ENCODE data around the gene SULT1B1. TPM values are rescaled to one million over a fixed set of nuclear protein-coding genes. Genes with fewer than 3 reads are reported as not detected.

SULT1B1 gene
- total RNA-seq: 1 to 10 TPM in 2 of 3 donors, under 1 TPM in 1; 0.88 to 1.6 (median 1.4) TPM

DNA sequence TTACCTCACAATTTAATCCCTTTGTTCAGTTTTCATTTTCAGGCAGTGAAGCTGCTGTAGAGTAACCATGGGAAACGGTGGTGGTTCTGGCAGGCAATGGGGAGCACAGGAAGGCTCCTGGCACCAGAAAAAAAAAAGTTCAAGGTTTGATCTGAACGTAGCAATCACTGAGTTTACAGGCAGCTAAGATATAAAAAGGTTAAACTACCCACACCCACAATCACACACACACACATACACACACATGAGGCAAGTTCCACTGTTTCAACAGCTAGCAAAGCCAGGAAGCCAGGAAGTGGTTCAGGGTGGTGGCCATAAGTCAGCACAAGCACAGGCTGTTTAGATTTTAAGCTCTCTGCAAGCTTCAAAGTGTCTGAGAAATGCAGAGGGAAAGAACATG lies at the start of gene SULT1B1:
TSS of gene SULT1B1 (minus strand) at position 166 of the 400 bp plus-strand sequence. CDS start 5,403 bp downstream, outside the sequence.
- H3K27ac ChIP-seq: no peak within 1 kb of the TSS
- no peaks in the 10 kb centered on the region for H3K36me3 ChIP-seq
- no peaks in the 10 kb centered on the region for H3K4me1 ChIP-seq
- no peak for TF ChIP-seq CTCF (IDR thresholded peaks at IDR 0.05)
- no peak within 1 kb of the TSS for H3K4me3 ChIP-seq
- intact Hi-C loops (cut with DNase I; ENCODE audit: low total_unique reads): no loop called here
- H3K9me3 ChIP-seq: no peaks in the 10 kb centered on the region
- no peaks in the 10 kb centered on the region for H3K27me3 ChIP-seq
- DNase-seq (ENCODE audit: low spot score in 2 of 2): no peak

DNA sequence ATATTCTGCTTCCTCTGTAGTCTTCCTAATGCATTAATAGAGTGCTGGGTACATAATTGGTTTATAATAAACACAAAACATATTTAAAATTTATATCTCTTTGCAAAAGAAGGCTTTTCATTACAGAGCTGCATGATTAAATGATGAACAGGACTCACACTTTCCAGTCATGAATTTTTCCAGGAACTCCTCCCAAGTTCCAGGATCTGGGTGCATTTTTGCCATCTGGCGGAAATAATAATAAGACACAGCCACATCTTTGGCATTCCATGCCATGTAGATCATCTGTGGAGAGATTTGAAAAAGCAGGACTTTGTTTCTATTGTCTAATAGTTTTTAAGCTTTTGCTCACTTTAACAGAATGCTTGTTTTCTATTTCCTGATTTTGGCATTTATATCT lies 40.2 kb upstream of the SULT1B1 start:
- TF ChIP-seq CTCF (IDR thresholded peaks at IDR 0.05) (no peak), POLR2AphosphoS5 (IDR thresholded peaks at IDR 0.05) (no peak), POLR2A (IDR thresholded peaks at IDR 0.05) (no peak)
- Histone ChIP-seq H3K9me3 (no peaks in the 10 kb centered on the region), H3K27ac (no peak overlapping the region), H3K36me3 (no peaks in the 10 kb centered on the region), H3K4me1 (no peaks in the 10 kb centered on the region), H3K27me3 (no peaks in the 10 kb centered on the region), H3K4me3 (no peak overlapping the region)
- no peak for DNase-seq (ENCODE audit: low spot score in 2 of 2)
- intact Hi-C loops (cut with DNase I; ENCODE audit: low total_unique reads): no loop called here

- Histone ChIP-seq H3K4me1 (no peaks in the 10 kb centered on the region), H3K27me3 (no peaks in the 10 kb centered on the region), H3K36me3 (no peaks in the 10 kb centered on the region), H3K4me3 (no peak overlapping the region), H3K9me3 (no peaks in the 10 kb centered on the region), H3K27ac (no peak overlapping the region)
- no peak for DNase-seq (ENCODE audit: low spot score in 2 of 2)
- TF ChIP-seq POLR2A (IDR thresholded peaks at IDR 0.05) (no peak), POLR2AphosphoS5 (IDR thresholded peaks at IDR 0.05) (no peak)
- intact Hi-C loops (cut with DNase I; ENCODE audit: low total_unique reads): no loop called here
These were observed 38.9 kb upstream of the SULT1B1 start for GRCh38 chr4:69799337-69799736.

DNA sequence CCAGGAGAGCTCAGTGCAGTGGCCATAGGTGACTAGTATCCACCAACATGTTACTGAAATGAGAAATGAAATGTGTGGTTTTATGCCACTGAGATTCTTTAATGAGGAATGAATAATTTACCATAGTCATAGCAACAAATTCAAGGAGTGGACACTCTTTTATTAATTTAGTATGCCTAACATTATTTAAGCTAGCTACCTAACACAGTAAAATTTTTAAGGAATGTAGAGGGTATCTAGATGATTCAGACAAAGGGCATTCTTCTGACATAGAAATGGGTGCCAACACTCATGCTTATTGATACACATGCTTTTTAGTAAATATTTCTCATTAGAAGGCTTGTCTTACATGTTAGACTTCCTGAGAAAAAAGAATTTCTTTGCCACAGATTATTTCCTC lies 33.3 kb upstream of the SULT1B1 start:
- Histone ChIP-seq H3K27me3 (no peaks in the 10 kb centered on the region), H3K36me3 (no peaks in the 10 kb centered on the region), H3K4me3 (no peak overlapping the region), H3K9me3 (no peaks in the 10 kb centered on the region), H3K4me1 (no peaks in the 10 kb centered on the region), H3K27ac (no peak overlapping the region)
- intact Hi-C loops (cut with DNase I; ENCODE audit: low total_unique reads): no loop called here
- no peak for TF ChIP-seq POLR2AphosphoS5 (IDR thresholded peaks at IDR 0.05)
- no peak for TF ChIP-seq POLR2A (IDR thresholded peaks at IDR 0.05)
- TF ChIP-seq CTCF (IDR thresholded peaks at IDR 0.05): no peak
- DNase-seq (ENCODE audit: low spot score in 2 of 2): no peak

GRCh38 chr4:69787879-69788278 lies 27.5 kb upstream of the SULT1B1 start:
- H3K9me3 ChIP-seq: no peaks in the 10 kb centered on the region
- H3K27me3 ChIP-seq: no peaks in the 10 kb centered on the region
- no peak for DNase-seq (ENCODE audit: low spot score in 2 of 2)
- no peak overlapping the region for H3K4me3 ChIP-seq
- no peak for TF ChIP-seq POLR2A (IDR thresholded peaks at IDR 0.05)
- no peak for TF ChIP-seq POLR2AphosphoS5 (IDR thresholded peaks at IDR 0.05)
- no peak for TF ChIP-seq CTCF (IDR thresholded peaks at IDR 0.05)
- intact Hi-C loops (cut with DNase I; ENCODE audit: low total_unique reads): no loop called here
- no peaks in the 10 kb centered on the region for H3K36me3 ChIP-seq
- no peaks in the 10 kb centered on the region for H3K4me1 ChIP-seq
- H3K27ac ChIP-seq: no peak overlapping the region

DNA sequence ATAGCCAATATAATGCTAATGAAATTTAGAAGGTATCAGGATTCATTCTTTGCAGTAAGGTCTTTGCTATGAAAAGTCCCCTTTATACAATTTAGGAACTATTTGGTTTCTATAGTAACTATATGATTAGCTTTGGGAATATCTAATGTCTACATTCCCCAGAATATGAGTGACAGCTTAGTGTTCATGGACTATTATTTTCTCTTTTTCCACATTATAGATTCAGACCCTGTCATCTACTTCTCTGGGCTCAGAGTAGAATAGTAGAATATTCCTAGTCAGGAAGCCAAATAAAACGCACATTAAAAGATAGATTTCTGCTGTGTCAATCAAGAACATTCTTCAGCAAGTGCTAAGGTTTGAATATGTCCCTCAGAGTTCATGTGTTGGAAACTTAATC lies 26.1 kb upstream of the SULT1B1 start:
- H3K4me1 ChIP-seq: no peaks in the 10 kb centered on the region
- no peak for TF ChIP-seq POLR2AphosphoS5 (IDR thresholded peaks at IDR 0.05)
- TF ChIP-seq CTCF (IDR thresholded peaks at IDR 0.05): no peak
- no peak for TF ChIP-seq POLR2A (IDR thresholded peaks at IDR 0.05)
- DNase-seq (ENCODE audit: low spot score in 2 of 2): no peak
- no peaks in the 10 kb centered on the region for H3K36me3 ChIP-seq
- no peak overlapping the region for H3K27ac ChIP-seq
- no peaks in the 10 kb centered on the region for H3K27me3 ChIP-seq
- intact Hi-C loops (cut with DNase I; ENCODE audit: low total_unique reads): no loop called here
- no peaks in the 10 kb centered on the region for H3K9me3 ChIP-seq
- no peak overlapping the region for H3K4me3 ChIP-seq

All from breast epithelium (tissue), 4 donors.